COLO668 (cell line): Measurements from ENCODE around the gene CENPL.

Source experiments
- DNase-seq: peaks from one replicate; lab custom pipeline; 2025; ENCODE audit not compliant: unreplicated experiment; lab: John Stamatoyannopoulos, UW

The CENPL gene

GRCh38 chr1:173758980-173759379 is 65.7 kb downstream of the CENPL start:
- no peak for DNase-seq

GRCh38 chr1:173758110-173758509 is 66.6 kb downstream of the CENPL start:
- DNase-seq, result no peak

GRCh38 chr1:173757666-173758065 is 67.0 kb downstream of the CENPL start:
- DNase-seq, result no peak

- DNase-seq, result no peak
Observed at GRCh38 chr1:173753830-173754229, 70.9 kb downstream of the CENPL start.
